GM12864 (cell line): ENCODE results near the gene ADAM11.

Experiments
- DNase-seq: peaks from one replicate; pipeline ENCODE4 v3.0.0-alpha.2; 2011; ENCODE audit warnings: low read depth
- H3K4me3 ChIP-seq: 2 replicates; pipeline ENCODE4 v1.5.1; 2011; ENCODE audit warnings: mild to moderate bottlenecking, low read depth, low read length, control low read depth
- TF ChIP-seq, protein P1 (sequence below): IDR thresholded peaks from 2 replicates; pipeline ENCODE4 v1.5.1; 2011; ENCODE audit warnings: low read depth, mild to moderate bottlenecking, moderate library complexity, low read length, control low read depth, inconsistent platforms; ENCODE audit errors: missing control alignments

Gene ADAM11

DNA sequence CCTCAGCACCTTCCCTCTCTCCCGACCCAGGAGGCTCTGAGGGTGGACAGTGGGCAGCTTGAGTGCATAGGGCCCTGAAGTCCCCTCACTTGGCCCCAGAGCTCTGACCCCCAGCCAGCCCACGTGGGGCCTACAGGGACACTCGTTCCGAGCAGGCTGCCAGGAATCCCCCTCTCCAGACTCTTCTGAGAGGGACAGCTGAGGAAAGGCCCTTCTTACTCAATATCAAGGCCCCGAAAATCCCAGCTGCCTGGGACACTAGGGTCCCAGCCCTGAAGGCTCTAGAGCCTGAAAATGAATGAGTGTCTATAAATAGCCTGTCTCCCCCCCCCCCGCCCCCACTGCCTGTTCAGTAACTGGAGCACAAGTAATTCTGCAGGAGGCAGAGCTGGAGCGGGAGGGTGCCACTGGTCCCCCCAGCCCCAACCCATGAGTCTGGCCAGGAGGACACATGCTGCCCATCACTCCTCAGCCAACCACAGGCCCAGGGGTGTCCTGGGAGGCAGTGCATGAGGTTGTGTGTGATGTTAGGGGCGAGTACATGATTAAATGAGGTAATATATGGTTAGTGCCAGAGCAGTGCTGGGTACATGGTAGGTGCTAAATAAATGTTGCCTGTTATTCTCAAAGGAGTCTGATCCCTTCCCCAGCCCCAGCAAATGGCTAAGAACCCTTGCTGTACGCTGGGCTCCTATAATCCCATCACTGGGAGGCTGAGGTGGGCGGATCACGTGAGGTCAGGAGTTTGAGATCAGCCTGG lies 11.6 kb downstream of the ADAM11 start:
- DNase-seq: no peak
- TF ChIP-seq, protein P1, sequence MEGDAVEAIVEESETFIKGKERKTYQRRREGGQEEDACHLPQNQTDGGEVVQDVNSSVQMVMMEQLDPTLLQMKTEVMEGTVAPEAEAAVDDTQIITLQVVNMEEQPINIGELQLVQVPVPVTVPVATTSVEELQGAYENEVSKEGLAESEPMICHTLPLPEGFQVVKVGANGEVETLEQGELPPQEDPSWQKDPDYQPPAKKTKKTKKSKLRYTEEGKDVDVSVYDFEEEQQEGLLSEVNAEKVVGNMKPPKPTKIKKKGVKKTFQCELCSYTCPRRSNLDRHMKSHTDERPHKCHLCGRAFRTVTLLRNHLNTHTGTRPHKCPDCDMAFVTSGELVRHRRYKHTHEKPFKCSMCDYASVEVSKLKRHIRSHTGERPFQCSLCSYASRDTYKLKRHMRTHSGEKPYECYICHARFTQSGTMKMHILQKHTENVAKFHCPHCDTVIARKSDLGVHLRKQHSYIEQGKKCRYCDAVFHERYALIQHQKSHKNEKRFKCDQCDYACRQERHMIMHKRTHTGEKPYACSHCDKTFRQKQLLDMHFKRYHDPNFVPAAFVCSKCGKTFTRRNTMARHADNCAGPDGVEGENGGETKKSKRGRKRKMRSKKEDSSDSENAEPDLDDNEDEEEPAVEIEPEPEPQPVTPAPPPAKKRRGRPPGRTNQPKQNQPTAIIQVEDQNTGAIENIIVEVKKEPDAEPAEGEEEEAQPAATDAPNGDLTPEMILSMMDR: no peak

DNA sequence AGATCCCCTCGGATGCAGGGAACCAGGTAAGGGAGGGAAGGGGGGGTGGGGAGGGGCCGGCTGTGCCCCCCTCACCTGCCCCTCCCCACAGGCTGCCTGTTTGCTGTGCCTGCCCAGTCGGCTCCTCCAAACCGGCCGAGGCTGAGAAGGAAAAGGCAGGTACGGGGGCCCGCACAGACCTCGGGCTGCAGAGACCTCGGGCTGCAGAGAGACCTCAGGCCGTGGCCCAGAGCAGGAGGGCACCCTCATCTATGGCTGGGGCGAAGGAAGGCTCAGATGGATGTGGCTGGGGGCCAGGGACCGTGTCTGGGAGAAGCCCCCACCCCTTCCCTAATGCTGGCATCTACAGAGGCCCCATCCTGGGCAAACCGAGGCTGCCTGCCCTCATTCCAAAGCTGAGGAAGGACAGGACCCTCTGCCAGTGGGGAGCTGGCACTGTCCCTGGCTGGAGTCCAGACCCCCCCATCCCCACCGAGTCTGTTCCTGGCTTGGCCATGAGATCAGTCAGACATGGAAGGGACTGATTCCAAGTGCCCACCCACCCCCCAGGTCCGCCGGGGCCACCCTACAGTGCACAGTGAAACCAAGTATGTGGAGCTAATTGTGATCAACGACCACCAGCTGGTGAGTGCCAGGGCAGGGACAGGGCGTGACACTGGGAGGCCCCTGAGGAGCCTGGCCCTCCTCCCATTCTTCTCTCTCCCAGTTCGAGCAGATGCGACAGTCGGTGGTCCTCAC lies 13.7 kb downstream of the ADAM11 start:
- H3K4me3 ChIP-seq: no peak overlapping the region
- DNase-seq: no peak
- TF ChIP-seq, protein P1: no peak

More for the DNA sequence above, 11.6 kb downstream of the ADAM11 start:
- no peak overlapping the region for H3K4me3 ChIP-seq

DNA sequence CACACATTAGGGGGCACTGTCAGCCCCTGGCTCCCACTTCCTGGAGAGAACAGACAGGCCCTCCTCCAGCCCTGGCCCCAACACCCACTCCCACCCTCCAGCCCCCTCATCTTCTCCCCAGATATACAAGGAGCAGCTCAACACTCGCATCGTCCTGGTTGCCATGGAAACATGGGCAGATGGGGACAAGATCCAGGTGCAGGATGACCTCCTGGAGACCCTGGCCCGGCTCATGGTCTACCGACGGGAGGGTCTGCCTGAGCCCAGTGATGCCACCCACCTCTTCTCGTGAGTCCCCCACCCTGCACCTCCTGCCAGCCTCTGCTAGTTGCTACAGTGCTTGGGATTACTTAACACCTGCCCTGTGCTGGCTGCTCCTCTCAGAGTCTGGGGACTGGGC lies 14.4 kb downstream of the ADAM11 start:
- no peak overlapping the region for H3K4me3 ChIP-seq
- DNase-seq: no peak
- TF ChIP-seq, protein P1: no peak

- H3K4me3 ChIP-seq: peak overlapping the region; percentile 58
- TF ChIP-seq, protein P1: peak; percentile 100
- no peak for DNase-seq
These were observed 15.7 kb downstream of the ADAM11 start for GRCh38 chr17:44774271-44775135.

DNA sequence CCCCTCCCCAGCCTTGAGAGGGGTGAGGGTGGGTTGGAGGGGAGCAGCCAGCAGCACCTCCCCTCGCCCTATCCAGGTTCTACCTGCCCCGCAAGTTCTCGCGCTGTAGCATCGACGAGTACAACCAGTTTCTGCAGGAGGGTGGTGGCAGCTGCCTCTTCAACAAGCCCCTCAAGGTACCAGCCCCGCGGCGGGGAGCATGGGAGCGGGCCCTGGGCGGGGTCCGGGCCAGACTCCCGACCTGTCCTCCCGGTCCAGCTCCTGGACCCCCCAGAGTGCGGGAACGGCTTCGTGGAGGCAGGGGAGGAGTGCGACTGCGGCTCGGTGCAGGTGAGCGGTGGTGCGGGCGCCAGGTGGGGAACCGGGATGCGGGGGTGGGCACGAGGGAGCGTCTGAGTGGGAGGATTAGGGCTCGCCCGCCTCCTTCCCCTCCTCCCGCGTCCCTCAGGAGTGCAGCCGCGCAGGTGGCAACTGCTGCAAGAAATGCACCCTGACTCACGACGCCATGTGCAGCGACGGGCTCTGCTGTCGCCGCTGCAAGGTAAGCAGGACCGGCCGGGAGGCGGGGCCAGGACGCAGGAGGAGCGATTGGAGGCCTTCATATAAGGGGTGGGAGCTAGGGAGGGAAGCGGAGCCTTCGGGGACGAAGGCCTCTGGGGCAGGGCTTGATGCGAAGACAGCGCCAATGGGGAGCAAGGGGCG lies 16.5 kb downstream of the ADAM11 start:
- peak overlapping the region; percentile 58 for H3K4me3 ChIP-seq
- peak; percentile 94 for DNase-seq
- TF ChIP-seq, protein P1: no peak
